D721Med (cell line): ENCODE measurements around the gene BCAS3.

Experiments
- DNase-seq: peaks from one replicate; pipeline ENCODE4 v3.0.0; 2011; ENCODE audit warnings: low spot score; ENCODE audit not compliant: insufficient read length
- FAIRE-seq: peaks from 2 replicates; lab custom pipeline; 2011; peaks lifted over from hg19 to GRCh38; lab: Jason Lieb, UNC
- CTCF ChIP-seq: IDR thresholded peaks from 2 replicates; pipeline ENCODE4 v1.5.1; 2012; ENCODE audit warnings: mild to moderate bottlenecking, control low read depth; ENCODE audit not compliant: insufficient read depth; ENCODE audit errors: missing control alignments

The BCAS3 gene

GRCh38 chr17:61291451-61292285, 614.0 kb downstream of the BCAS3 start:
- TF ChIP-seq CTCF: no peak
- FAIRE-seq: no peak
- DNase-seq: no peak

- FAIRE-seq: no peak
- no peak for TF ChIP-seq CTCF
- no peak for DNase-seq
Observed at GRCh38 chr17:61294286-61294685, 616.6 kb downstream of the BCAS3 start.

- no peak for TF ChIP-seq CTCF
- no peak for FAIRE-seq
- DNase-seq: no peak
Observed at GRCh38 chr17:61294777-61295176, 617.1 kb downstream of the BCAS3 start.

GRCh38 chr17:61296058-61296457, 618.4 kb downstream of the BCAS3 start:
- TF ChIP-seq CTCF: no peak
- FAIRE-seq: no peak
- no peak for DNase-seq

GRCh38 chr17:61299517-61300513, 622.2 kb downstream of the BCAS3 start:
- no peak for FAIRE-seq
- no peak for TF ChIP-seq CTCF
- DNase-seq: no peak

GRCh38 chr17:61302953-61303816, 625.5 kb downstream of the BCAS3 start:
- no peak for DNase-seq
- no peak for FAIRE-seq

More at GRCh38 chr17:61302953-61303816, 625.5 kb downstream of the BCAS3 start:
- no peak for TF ChIP-seq CTCF
